HG02970 (cell line): Measurements from ENCODE around the gene HUS1.
"Not testable (repeated sequence)": the region's sequence is repeated elsewhere in the genome, so short reads cannot be mapped to it uniquely, and the experiment has no call there.

ENCODE experiments used
- ATAC-seq: cut with Tn5 transposase; IDR thresholded peaks from one replicate; pipeline ENCODE4 v1.9.1; 2021; ENCODE audit warnings: mild to moderate bottlenecking, moderate library complexity, moderate number of reproducible peaks; ENCODE audit not compliant: unreplicated experiment, low FRiP score

HUS1 gene

DNA sequence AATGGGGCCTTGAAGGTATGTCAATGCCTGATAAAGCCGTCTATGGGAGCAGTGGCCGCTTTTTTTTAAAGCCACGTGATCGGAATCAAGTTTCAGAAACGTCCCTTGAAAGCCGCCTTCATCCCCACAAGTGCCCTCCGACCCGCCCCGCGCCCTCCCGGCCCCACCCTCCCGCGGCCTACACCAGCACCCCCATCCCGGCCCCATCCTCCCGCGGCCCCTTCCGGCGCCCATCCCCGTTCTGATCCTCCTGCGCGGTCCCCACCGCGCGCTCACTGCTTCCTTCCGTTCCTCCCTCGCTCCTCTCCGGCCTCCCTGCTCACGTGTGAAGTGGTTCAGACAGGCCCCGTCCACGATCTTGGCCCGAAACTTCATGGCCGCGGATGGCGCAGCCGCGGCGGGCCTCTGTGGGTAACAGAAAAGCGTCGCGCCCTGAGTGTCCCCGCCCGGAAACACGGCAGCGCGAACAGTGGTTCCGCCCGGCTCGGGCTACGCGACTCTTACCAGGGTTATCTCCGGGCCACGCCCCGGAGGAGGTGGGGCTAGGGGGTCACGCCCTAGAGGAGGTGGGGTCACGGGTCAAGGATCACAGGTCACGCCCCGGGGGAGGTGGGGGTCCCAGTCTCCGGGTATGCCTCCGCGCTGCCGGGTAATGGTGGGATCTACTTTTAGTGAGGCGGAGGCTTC, at the start of gene HUS1:
Gene HUS1, minus strand, starts transcription at position 471 of the 687 bp plus-strand sequence. Its CDS starts 96 bp downstream, at position 375.
- ATAC-seq = peak; percentile 99

DNA sequence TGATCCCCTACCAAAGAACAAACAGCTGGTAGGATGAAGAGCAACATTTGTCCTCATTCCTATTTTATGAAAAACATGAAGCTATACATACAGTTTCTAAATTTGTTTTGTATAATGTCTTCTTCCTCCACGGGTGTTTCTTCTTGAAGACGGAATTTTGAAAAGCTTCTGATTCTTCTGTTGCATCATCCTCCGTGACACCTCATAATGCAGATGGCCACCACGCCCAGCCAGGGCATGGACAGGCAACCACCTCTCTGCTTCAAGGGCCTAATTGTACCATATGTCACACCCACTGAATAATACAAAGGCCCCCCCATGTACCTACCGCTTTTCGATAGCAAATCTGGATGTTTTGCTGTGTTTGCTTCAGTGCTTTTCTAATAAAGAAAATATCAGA, 49.5 kb upstream of the HUS1 start, which contains the start of gene SUN3:
Gene SUN3, minus strand, starts transcription at position 170 of the 400 bp plus-strand sequence. Its CDS starts 169 bp downstream, at position 1.
- ATAC-seq = no peak

DNA sequence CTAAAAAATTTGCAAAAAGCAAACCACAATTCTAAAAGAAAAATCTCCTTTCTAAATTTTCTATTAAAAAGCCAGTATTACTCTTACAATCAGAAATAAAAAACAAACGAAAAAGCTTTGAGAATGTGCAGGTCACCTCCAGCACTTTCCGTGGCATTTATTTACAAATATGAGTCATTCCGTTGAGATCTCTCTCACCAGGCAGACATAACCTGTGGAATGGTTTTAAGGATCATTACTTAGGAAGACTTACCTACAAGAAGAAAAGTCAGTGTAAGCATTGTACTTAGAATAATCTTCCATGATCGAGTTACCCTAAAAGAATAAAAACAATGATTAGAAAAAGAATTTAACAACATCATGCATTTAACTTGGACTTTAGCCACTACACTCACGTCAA, 46.2 kb upstream of the HUS1 start:
- no peak for ATAC-seq

DNA sequence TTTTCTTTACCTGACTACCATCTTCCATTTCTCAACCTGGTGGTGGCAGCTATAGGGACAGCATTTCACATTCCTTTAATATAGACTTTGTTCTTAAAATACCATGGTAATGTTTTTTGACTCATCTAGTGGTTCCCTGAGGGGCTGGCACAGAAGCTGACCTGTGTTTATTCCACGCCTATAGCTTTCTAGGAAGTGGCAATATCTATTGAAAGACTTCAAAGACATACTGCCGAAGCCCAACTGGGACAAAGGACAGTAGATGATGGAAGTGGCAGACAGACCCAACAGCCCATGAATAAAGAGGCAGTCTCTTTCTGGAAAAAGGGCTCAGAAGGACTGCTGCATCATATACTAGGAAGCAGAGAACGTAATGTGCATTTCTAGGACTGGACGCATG, 38.3 kb upstream of the HUS1 start:
- ATAC-seq = no peak

GRCh38 chr7:48016641-48017040, 37.2 kb upstream of the HUS1 start:
- no peak for ATAC-seq

DNA sequence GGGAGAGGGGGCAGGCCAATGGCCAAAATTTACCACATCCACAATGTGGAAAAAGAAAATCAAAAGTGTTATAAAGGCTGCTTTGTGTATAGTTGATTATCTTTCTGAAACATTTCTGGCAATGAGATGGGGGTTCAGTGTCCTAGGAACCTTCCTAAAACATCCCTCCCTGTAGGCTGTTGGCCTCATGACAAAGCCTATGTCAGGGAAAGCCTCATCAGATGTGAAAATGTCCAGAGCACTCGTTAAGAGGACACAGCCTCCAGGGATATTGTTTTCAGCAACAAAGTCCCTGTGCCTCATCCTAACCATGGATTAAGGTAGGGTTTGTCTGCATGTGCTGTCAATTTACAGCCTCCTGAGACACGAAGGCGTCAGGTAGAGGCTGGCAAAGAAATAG, 32.5 kb upstream of the HUS1 start:
- no peak for ATAC-seq

DNA sequence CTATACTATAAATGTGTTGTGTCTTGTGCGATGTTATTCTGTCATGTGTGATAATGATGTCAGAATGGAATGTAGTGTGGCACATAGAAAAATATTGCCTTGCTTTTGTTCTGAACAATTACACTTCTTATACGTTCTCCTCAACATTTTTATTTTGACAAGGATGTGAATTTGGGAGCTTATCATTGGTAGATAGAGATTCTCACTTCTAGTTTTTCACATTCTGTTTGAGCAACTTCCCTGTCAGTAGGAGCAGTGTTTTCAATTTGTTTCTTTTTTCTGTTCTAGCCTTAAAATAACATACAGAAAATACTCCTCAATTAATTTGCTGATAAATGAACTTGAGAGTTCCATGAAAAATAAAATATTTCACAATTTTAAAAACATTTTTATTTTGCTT, 31.9 kb upstream of the HUS1 start:
- no peak for ATAC-seq

GRCh38 chr7:48009954-48010353, 30.5 kb upstream of the HUS1 start:
- ATAC-seq = no peak

DNA sequence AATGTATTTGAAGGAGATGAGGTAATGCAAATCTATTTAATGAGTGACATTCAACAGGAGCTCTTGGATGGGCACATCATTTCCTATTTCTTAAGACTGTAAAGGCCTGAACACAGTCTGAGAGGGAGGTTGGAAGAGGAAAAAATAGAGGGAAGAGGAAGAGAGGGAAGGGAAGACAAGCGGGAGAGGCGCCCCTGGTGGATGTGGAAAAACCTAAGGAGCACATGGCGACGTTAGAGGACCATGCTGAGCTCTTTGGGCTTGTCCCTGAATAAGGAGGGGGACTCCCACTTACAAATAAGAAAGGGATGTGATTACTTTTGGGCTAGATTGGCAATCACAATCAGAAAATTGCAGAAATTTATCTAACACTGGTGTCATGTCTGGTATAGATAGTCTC, 29.8 kb upstream of the HUS1 start:
- no peak for ATAC-seq

DNA sequence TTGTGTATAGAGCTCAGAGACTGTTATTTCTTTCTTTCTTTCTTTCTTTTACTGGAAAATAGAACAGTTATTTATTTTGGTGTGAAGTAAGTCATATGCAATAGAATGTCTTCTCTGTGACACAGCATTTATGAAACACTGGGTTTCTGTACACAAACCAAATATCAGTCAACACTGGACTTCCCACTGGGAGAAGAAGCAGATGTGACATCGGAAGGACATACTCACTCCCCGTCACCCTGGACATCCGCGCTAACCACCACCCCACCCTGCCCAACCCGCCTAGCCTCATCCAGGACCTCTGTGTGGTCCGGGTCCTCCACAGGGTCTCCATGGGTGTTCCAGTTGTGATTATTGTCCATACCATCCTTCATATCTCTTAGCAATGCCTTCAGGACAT, 27.5 kb upstream of the HUS1 start:
- no peak for ATAC-seq

GRCh38 chr7:48004638-48005037, 25.2 kb upstream of the HUS1 start:
- no peak for ATAC-seq

- ATAC-seq = no peak
Measured at GRCh38 chr7:48004032-48004431, 24.6 kb upstream of the HUS1 start.

DNA sequence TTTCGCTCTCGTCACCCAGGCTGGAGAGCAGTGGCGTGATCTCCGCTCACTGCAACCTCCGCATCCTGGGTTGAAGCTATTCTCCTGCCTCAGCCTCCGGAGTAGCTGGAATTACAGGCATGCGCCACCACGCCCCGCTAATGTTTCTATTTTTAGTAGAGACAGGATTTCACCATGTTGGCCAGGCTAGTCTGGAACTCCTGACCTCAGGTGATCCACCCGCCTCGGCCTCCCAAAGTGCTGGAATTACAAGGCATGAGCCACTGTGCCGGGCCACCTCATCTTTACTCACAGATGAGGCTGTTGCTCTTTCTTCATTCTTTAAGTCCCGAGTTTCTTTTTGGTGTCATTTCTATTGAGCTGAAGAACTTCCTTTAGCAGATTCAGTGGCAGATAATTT, 20.7 kb upstream of the HUS1 start:
- not testable (repeated sequence) for ATAC-seq

- no peak for ATAC-seq
Measured at GRCh38 chr7:47999413-47999812, 20.0 kb upstream of the HUS1 start.

DNA sequence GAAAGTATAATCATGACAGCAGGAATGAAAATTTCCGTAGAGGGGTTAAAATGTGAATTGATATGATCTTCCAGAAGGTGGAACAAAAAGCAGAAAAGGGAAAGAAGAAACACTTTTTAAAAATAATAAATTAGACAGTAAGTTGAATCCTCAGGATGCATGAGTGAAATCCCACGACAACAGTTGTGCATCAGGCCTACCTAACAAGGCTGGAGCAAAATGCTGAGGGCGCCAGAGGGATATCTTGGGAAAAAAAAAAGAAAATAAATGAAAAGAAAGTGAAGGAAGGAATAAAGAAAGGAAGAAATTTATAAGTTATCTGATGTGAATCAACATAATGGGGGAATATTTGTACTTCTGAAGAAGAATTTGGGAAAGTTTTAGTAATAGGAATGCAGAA, 13.0 kb upstream of the HUS1 start:
- no peak for ATAC-seq

- peak; percentile 96 for ATAC-seq
Measured at GRCh38 chr7:47991741-47992311, 12.4 kb upstream of the HUS1 start.

- ATAC-seq = no peak
Measured at GRCh38 chr7:47991270-47991669, 11.9 kb upstream of the HUS1 start.

- ATAC-seq = no peak
Measured at GRCh38 chr7:47990592-47990991, 11.2 kb upstream of the HUS1 start.

GRCh38 chr7:47989607-47990400, 10.4 kb upstream of the HUS1 start:
- ATAC-seq = not testable (repeated sequence)

DNA sequence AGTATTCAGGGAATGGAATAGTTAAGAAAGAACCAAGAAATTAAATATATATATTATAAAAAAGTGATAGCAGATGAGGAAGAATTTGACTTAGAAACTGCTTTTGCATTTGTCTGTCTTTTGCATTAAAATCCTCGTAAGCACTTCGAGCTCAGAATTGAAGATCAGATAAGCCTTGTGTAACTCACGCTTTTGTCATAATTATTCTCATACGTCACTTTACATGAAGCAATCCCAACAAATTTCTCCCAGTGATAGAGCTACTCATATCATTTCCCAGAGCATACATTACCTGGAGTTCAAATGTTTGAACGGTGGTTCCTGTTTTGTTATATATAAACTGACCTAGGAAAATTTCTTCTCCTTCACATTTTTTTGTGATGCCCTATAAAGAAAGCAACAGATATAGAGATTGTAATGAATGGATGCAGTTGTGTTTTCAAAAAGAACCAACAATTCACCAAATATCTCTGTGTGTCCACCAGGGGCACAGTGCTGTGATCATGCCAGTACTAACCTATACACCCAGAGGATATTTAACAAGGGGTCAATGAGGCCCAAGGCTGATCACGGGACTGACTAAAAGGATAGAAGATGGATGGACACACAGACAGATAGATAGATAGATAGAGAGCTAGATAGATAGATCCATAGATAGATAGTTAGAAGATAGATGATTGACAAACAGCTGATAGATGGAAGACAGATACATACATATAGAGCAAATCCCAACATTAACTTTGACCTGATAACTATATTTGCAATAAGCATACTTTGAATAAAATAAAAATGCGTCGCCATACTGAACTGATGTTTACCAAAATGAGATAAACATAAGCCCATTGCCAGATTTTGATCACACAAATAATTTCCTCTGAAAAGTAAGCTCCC, 9.3 kb upstream of the HUS1 start:
- no peak for ATAC-seq

DNA sequence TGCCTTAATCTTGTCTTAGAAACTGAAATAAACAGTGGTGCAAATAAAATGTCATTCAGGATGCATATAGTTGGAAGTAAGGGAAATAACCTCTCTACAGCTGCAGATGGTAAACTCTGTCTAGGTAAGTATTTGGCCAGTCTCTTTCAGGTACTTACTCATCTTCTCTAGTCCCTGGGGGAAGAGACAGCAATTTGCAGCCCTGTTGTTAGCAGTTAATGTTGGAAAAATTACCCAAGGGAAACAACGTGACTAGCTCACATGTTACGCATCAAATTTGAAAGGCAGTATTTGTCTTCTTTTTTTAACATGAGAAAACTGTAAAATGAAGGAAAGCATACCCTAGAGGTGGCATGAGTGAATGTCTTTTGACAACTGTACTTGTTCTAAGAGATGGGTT, 3.2 kb upstream of the HUS1 start:
- ATAC-seq = no peak
